Ureter (tissue), 1 donor: ENCODE data around the gene DSTYK. TPM values are rescaled to one million over a fixed set of nuclear protein-coding genes. Genes with fewer than 3 reads are reported as not detected.
"Not testable (repeated sequence)": the region's sequence is repeated elsewhere in the genome, so short reads cannot be mapped to it uniquely, and the experiment has no call there.

Source experiments
- DNase-seq: peaks from one replicate; pipeline ENCODE4 v3.0.0-alpha.2; 2020; ENCODE audit warnings: low spot score
- total RNA-seq: library from RNA; stranded (reverse); gene quantifications from one replicate; pipeline ENCODE4 v1.2.4, GENCODE V29; 2023
- donor health status: DM: yes; HTN: yes; CAD: no.

Gene DSTYK
- total RNA-seq, 1 donor from 2014 or later = 12.6 TPM

GRCh38 chr1:205220421-205220820 is 8.9 kb upstream of the DSTYK start:
- no peak for DNase-seq

GRCh38 chr1:205217418-205217817 is 5.9 kb upstream of the DSTYK start:
- DNase-seq = no peak

- DNase-seq = no peak
Measured at GRCh38 chr1:205216588-205216987, 5.1 kb upstream of the DSTYK start.

GRCh38 chr1:205214756-205215155 is 3.3 kb upstream of the DSTYK start:
- DNase-seq = no peak

- DNase-seq = no peak
Measured at GRCh38 chr1:205211839-205212536, 486 bp upstream of the DSTYK start.

- DNase-seq = no peak
Measured at GRCh38 chr1:205210756-205211168, 740 bp downstream of the DSTYK start.

- DNase-seq = no peak
Measured at GRCh38 chr1:205208811-205209210, 2.7 kb downstream of the DSTYK start.

- no peak for DNase-seq
Measured at GRCh38 chr1:205205055-205205454, 6.4 kb downstream of the DSTYK start.

- DNase-seq = no peak
Measured at GRCh38 chr1:205204552-205204951, 7.0 kb downstream of the DSTYK start.

GRCh38 chr1:205199931-205200299 is 11.6 kb downstream of the DSTYK start:
- no peak for DNase-seq

GRCh38 chr1:205199090-205199930 is 12.2 kb downstream of the DSTYK start:
- no peak for DNase-seq

- no peak for DNase-seq
Measured at GRCh38 chr1:205192287-205192686, 19.2 kb downstream of the DSTYK start.

GRCh38 chr1:205191622-205192021 is 19.9 kb downstream of the DSTYK start:
- DNase-seq = no peak

- no peak for DNase-seq
Measured at GRCh38 chr1:205190845-205191577, 20.5 kb downstream of the DSTYK start.

GRCh38 chr1:205189131-205189530 is 22.4 kb downstream of the DSTYK start:
- no peak for DNase-seq

- no peak for DNase-seq
Measured at GRCh38 chr1:205188596-205188995, 22.9 kb downstream of the DSTYK start.

- DNase-seq = no peak
Measured at GRCh38 chr1:205188098-205188497, 23.4 kb downstream of the DSTYK start.

GRCh38 chr1:205187420-205187819 is 24.1 kb downstream of the DSTYK start:
- no peak for DNase-seq

GRCh38 chr1:205186191-205186590 is 25.3 kb downstream of the DSTYK start:
- no peak for DNase-seq

GRCh38 chr1:205183676-205184335 is 27.7 kb downstream of the DSTYK start:
- no peak for DNase-seq

GRCh38 chr1:205182930-205183329 is 28.6 kb downstream of the DSTYK start:
- no peak for DNase-seq

- DNase-seq = not testable (repeated sequence)
Measured at GRCh38 chr1:205180331-205180730, 31.2 kb downstream of the DSTYK start.
